HG02870 (cell line): ENCODE results near the gene SYNE1.
A peak's percentile ranks its signal among the peaks of the same experiment; 100 is the strongest.
"Not testable (repeated sequence)": the region's sequence is repeated elsewhere in the genome, so short reads cannot be mapped to it uniquely, and the experiment has no call there.

ENCODE experiments used
- ATAC-seq: cut with Tn5 transposase; IDR thresholded peaks from one replicate; pipeline ENCODE4 v1.9.1; 2021; ENCODE audit warnings: mild to moderate bottlenecking, moderate library complexity; ENCODE audit not compliant: unreplicated experiment

SYNE1 gene

DNA sequence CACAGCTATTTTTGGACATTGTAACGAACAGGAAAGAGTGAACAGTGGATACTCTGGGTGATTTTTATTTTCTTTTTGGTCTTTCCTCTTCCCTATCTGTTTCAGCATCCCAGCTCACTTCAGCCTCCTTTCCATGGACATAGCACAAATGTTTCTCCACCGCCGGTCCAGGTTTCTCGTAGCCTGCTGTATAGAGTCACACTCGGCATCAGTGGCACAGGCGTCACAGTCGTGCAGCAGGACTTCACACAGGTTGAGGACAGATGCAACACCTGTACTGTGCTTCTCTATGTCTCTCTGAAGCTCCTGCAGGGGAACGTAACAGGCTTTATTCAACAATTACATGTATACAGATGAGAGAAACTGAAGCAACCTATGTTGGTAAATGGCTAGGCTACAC lies 481.4 kb downstream of the SYNE1 start:
- no peak for ATAC-seq

DNA sequence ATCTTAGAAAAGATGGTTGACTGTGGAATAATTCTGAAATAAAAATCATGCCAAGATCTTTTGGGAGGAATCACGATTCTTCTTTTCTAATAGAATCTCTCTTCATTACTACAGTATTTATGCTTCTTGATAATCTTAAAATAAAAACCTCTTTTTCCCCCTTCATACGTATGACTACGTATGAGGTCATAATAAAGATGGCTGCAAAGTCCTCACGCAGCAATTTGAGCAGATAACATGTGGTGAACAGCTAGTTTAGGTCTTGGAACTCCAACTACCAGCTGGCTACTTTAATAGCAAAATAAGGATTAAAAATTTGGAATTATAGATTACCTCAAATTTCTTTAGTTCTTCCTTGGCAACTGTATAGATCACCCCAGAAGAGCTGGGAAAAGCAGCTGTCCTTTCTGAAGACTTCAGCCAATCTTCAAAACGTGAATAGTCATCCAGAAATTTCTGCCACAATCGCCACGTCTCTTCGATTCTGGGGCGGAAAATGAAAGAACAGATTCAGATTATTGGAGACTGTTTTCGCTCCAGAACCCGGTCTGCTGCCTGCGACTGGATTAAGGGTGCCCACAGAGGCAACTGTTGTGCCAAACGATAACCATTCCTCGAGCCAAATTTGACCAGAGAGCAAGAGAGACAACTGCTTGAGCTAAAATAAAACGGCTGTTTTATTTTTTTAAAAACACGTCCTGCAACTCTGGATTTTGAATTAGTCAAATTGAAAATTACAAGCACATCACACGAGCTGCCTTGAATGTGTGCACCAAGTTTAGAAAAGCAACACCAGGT lies 482.4 kb downstream of the SYNE1 start:
- no peak for ATAC-seq

DNA sequence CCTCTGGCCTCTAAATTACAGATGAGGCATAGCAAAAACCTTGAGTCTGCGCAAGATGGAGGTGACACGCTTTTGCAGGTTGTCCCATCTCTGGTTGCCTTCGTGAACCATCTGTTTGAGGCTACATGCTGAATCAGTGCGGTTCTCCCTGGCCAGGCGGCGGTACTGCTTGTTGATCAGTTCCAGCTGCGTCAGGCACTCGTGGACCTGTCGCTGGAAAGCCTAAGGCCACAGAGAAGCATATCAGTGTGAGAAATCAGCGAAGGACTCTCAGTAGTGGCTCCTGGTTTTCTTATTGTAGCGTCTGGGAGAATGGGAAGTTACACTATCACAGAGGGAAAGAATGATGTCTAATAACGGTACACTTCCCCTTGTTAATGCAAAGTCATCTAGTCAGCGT lies 485.2 kb downstream of the SYNE1 start:
- ATAC-seq, result no peak

DNA sequence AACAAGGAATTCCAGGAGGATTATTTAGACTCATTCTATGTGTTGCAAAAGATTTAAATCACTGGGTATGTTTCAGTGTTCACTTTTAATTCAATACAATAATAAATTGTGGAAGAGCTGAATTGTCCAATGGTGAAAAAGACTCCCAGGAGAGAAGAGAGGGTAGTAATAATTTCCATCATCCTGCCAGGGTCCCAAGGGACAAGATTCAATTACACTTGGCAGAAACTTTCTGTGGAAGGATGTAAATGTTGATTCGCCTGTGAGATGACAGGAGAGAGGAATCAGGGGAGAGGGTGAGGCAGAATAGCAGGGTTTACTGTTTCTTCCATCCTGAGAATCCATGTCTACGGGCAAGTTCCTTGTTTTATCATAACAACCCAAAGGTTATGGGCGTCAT lies 487.0 kb downstream of the SYNE1 start:
- ATAC-seq, result no peak

DNA sequence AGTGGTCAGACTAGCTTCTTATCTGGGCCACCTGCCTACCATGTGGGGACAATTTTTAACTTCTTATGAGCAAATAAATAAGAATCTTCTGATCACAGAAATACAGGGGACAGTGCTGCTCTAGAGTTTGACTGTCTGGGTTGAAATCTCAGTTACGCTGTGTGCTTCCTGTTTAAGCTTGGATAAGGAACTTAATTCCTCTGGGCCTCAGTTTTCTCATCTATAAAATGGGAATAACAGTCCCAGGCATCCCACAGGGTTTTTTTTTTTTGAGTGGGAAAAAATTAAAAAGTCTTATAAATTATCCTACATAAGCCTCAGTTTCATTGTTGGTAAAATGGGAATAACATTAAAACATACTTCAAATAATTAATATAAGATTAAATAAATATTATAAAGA lies 488.8 kb downstream of the SYNE1 start:
- ATAC-seq, result no peak

DNA sequence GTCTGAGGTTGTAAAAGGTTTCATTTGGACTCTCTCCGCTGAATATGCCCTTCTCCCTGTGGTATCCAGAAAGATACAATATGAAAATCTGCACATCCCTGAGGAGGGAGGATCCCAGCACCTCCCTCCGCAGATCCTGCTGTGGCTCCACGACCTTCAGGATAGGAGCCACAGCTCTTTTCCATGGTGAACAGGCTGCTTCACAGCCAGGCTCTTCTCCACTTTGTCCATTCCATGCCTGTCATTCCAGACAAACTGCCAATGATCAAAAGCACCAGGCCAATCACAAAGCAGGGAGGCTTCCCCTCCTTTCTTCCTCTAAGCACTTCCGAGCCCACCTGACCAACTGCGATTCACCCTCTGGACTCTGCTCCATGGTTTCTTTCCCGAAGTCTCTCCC lies 489.9 kb downstream of the SYNE1 start:
- ATAC-seq, result no peak

DNA sequence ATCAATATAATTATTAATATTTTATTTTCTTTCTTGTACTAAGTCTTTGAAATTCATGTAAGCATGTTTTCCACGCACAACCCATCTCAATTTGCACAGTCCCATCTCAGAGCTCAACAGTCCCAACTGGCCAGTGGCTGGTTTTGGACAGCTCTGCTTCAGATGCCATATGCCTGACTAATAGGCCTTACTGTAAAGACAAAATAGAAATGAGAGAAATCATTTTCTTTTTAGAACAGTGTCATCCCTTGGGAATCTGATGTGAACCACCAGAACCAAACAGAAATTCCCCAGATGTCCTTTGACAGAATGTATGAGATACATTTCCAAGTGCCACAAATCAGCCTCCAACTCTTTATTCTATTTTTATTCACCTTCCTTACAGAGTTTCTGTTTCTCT lies 490.8 kb downstream of the SYNE1 start:
- ATAC-seq, result no peak

DNA sequence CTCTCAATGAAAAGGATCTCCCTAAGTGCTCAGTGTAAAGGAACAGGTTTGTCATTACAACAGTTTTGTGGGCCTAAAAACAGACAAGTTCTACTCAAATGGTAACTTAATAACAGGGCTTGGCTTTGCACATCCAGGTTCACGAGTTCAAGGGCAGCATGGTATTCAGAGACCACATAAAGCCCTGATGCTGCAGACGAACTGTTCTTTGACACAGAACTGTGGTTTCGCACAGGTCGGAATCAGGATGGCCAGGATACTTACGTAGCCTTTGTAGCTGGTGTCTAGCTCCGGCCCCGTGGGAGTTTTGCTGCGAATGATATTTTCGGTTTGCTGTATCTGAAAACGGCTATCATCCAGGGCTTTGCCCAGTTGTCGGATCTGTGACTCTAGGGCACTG lies 493.8 kb downstream of the SYNE1 start:
- no peak for ATAC-seq

DNA sequence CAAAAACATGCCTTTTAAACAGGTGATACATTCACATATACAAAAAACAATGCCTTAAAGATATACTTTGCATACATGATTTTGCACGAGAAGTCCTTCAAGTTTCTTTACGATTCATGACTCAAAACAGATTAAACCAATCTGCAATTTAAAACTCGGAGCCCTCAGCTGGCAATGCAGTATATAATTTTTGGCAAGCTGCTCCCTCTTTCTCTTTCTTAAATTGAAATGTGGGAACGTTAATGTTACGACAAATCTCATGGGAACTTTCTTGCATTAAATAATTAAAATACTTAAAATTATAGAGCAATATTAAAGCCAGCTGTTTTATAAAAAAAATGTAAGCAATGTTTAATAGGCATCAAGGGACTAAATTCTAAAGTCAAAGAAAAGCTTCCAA lies 495.1 kb downstream of the SYNE1 start:
- ATAC-seq, result no peak

DNA sequence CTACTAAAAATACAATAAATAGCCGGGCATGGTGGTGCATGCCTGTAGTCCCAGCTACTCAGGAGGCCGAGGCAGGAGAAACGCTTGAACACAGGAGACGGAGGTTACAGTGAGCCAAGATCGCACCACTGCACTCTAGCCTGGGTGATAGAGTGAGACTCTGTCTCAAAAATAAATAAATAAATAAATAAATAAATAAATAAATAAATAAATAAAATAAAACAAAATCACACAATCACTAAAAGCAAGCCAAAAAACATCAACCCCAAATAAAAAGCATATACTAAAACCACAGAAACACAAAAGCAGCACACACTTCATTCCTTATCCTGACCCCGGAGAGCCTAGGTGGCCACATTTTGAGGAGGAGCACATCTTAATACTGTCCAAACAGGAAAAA lies 498.8 kb downstream of the SYNE1 start:
- ATAC-seq, result not testable (repeated sequence)

DNA sequence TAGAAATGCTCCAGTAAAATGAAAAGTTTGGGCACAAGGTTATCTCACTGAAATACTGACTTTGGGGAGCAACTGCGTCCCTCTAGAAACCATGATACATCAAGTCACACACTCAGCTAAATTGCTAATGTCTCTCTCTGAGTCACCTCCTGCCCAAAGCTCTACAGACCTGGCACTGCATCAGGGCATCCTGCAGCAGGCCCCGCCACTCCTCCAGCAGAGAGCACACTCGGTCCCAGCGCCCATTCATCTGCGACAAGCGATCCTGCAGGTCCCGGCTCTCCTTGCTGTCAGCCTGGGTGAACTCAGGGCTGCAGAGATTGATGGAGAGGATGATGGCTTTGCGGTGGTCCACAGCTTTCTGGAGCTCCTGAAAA lies 500.7 kb downstream of the SYNE1 start:
- no peak for ATAC-seq

DNA sequence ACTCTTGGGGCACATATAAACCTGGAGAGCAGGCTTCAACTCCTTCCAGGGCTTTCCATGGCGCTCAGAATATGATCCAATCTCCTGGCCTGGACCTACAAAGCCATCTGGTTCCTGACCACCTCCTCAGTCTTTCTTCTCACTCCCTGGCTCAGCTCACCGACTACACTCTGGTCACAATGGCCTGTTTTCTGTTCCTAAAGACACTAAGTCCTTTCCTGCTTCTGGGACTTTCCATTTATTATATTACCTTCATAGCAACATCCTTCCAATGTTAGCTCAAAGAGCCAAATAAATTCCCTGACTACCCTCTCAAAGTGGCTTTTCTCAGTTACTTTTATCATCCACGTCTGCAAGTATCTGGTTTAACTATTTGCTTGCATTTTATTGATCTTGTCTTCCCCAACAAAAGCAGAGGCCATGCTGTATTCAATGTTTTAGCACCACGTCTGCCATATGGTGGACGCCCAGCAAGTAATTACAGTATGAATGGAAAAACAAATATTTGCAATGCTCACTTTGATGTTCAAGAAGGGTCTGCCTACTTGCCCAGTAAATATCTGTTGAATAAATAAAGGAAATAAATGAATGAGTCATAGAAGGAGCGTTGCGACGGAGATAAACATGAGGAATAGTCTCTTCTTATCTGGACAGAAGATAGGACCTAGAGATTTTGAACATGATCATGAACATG lies 501.3 kb downstream of the SYNE1 start:
- no peak for ATAC-seq

DNA sequence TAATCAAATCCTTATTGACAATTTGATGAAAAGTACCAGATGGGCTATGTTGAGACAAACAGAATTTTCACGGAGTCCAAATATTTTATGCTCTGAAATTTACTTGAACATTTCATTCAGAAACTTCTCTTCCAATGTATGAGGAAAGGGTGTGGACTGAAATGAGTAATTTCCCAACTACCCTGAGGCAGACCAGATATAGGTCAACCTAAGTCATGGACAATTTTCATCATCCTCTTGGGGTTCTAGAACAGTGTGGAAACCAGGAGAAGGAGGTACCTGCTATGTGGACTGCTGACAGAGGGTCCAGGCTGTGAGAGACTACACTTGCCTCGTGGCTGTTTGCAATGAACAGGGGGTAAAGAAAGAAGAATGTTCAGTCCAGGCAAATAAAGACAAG lies 506.7 kb downstream of the SYNE1 start:
- no peak for ATAC-seq

DNA sequence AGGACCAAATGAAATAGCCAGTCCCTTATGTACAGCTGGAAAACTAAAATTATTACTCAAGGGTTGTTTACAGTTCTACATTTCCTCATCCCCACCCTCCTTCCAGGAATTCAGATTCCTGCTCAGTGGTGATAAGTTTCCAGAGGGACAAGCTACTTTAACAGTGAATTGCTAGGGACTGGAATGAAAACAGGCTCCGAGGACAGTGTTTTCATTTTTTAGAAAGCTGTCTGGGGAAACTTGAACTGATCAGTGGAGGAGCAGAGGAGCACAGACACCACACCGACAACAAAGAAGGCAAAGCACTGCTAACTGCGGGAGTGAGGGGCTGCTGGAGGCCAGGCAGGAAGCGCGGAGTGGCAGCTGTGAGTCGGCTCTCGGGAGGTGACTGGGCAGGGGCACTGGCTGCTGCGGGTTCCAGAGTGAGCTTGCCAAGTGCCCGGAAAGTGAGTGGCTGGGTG lies 507.4 kb downstream of the SYNE1 start:
- no peak for ATAC-seq

DNA sequence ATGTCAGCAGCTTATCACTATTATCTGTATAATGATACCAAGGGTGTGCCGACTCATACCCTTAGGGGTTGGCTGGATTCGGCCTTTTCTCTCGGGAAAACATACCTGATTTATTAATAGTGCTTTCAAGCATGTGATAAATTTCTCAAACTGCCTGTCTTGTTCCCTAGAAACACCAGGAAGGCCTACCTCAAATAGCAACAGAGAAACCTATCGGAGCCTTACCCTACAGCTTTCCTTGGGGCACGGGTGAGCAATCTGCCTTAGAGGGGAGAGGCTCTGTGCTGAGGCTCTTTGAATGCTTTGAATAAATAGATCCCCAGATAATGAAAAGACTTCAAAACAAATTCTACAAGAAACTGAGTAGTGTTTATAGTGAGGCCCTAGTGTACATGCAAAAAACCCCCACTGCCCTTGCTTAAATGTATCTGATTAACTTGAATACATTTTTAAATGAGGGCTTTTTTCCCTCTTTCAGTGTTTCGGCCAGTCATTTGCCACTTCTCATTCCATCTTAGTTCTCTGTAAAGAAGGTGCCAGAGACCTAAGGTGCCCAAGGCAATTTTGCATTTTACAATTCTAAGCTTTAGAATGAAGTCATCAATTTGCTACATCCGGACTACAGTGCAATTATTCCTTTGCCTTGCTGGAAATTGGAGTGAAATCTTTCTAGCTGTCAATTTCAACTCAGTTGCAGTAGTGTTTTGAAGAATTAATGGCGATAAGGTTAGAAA lies 509.6 kb downstream of the SYNE1 start:
- no peak for ATAC-seq

DNA sequence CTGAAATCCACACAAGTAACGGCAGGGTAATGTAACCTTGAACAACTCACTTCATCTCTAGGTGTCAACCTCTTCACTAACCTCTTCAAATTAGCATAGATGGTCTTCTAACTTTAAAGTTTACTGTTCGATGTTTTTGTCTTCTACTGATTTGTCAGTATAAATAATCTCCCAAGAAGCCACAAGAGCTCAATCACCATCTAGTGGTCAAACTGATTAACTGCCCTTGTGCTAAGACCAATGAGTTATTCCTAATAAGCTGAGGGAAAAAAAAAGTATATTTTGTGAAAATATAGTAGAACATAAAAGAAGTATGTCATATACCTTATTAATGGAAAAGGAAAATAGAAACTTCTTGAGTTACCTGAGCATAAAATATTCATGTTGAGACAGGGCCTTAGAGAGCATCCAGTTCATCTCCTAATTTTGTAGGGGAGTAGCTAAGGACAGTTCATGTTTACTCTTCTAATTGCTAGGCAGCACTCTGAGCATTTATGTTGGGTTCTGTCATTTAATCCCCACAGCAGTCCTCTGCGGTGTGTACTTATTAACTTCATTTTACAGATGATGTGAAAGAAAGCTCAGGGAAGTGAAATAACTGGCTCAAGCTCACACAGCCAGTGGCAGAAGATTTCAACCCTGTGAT lies 512.6 kb downstream of the SYNE1 start:
- ATAC-seq, result peak; percentile 74

DNA sequence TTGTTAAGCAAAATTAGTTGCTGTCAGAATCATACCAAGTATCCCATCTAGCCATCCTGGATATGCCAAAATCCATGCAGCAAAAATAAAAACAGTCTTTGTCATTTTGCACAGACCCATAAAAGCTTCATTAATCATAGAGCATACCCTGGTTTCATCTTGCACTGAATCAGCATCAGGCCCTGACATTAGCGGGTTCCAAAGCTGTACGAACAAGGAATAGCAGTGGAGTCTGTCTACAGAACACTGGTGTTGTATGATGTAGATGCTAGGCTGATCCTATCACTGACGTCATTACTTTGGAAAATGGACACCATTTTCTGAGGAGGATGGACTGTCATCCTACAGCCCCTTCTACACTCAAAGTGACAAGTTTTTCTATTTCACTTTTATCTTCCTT lies 514.1 kb downstream of the SYNE1 start:
- no peak for ATAC-seq

DNA sequence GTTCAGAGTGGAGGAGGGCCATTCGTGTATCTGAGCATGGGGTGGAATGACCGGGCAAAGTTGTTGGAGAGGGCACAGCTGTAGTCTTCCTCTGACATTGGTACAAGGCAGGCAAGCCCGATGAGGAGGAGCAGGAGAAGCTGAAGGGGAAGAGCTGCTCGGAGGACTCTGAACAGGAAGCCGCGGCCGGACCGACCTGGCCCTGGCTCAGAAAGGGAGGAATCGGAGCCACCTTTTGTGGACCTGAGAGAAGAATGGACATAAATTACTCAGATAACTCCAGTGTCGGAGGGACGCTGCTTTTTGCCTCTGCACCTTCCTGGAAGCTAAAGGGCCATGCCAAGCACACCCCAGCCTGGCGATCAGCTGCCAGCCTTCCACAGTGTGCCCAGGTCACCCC lies 514.7 kb downstream of the SYNE1 start:
- no peak for ATAC-seq

DNA sequence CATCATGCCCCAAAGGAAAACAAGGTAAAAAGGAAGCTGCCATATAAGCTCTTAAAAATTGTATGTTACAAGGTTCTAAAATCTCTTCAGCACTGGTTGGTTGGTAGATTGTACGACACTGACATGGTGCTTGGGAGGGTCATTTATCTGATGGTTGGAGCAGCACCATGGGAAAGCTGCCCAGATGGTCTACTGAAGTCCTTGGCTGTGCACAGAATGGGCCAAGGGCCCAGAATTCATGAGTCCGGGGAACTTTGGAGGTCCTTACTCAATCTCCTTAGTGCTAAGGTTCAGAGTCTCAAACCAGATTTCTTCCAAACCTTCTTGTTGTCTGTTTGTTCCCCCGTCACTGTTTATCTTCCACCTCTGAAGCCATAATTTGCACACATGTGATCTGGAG lies 515.3 kb downstream of the SYNE1 start:
- no peak for ATAC-seq

DNA sequence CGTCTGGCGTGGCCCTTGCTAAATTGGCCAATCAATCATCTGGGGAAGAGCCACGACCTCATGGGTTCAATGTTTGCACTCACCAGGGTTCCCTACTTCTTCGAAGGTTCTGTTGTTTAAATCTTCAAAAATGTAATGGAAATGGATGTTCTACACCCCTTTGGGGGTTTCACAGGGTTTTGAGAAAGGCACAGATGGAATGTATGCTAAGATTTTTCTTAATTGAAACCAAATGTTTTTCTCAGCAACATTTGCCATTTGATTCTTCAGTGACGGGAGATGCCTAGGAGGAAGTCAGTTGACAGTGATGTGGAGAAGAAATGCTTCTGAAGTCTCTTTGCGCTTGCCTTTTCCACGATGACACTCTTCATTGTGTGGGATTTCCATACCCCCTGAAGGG lies 517.3 kb downstream of the SYNE1 start:
- no peak for ATAC-seq

DNA sequence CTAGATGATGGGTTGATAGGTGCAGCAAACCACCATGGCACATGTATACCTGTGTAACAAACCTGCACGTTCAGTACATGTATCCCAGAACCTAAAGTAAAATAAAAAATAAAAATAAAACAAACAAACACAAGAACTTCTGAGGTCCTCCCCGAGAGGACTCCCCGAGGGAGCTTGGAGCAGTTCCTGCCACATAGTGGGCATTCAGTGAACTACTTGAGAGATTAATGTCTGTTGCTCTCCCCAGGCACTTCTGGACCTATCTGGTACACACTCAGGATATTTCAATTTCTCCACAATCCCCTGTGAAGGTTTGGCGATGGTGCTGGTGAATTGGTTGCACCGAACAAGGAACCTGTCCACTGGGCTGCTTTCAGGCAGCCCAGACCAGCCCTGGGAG lies 518.5 kb downstream of the SYNE1 start:
- no peak for ATAC-seq
